ENCODE data around the gene RNF130. TPM values are rescaled to one million over a fixed set of nuclear protein-coding genes. Genes with fewer than 3 reads are reported as not detected.

The RNF130 gene
- total and polyA plus RNA-seq, 9 donors: 54.7 to 120 (median 67.1) TPM

DNA sequence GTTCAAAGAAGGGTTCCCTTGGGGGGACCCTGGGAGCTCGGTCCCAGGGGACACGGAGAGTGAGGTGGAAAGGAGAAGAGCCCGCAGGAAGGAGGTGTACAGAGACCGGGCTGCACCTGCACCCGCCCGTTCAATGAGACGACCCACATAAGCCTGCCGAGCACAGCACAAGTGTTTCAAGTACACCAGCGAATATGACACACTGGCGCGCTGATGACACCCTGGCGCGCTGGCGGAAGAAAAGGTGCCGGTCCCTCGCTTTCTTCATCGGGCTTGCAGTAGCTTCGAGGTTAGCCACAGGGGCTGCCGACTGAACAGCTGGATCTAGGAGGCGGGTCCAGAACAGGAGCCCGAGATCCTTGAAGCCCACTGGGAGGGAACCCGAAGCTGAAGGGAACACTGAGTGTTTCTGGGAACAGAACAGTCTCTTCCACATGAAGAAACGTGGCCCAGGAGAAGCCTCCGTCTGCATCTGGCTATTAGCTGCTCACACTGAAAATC, 165.2 kb downstream of the RNF130 start:
- H3K9me3 ChIP-seq: no peaks in the 10 kb centered on the region
- H3K36me3 ChIP-seq: no peaks in the 10 kb centered on the region
- H3K4me3 ChIP-seq: no peak overlapping the region
- H3K27ac ChIP-seq: peak overlapping the region; percentile 60 to 65
- intact Hi-C loops (cut with DNase I): loop anchor here in 3 of 4 donors (10.0 kb wide), 5 partner anchors 82 to 168 kb away; partner anchors contain the start of genes RNF130 (in 2 of the 3), LTC4S (in 1 of the 3), MGAT4B (in 1 of the 3) and SQSTM1 (in 1 of the 3)
- DNase-seq: no peak
- H3K4me1 ChIP-seq (ENCODE audit: insufficient read depth): peaks cover 12% of the 10 kb centered on the region
- WGBS, 3 donors: 72 to 75% (median 73%) methylated on average over 24 of the region's 24 CpGs
- H3K27me3 ChIP-seq: no peaks in the 10 kb centered on the region
- TF ChIP-seq POLR2A (IDR thresholded peaks at IDR 0.05) (no peak), EP300 (IDR thresholded peaks at IDR 0.05) (no peak)
- TF ChIP-seq, protein P1, sequence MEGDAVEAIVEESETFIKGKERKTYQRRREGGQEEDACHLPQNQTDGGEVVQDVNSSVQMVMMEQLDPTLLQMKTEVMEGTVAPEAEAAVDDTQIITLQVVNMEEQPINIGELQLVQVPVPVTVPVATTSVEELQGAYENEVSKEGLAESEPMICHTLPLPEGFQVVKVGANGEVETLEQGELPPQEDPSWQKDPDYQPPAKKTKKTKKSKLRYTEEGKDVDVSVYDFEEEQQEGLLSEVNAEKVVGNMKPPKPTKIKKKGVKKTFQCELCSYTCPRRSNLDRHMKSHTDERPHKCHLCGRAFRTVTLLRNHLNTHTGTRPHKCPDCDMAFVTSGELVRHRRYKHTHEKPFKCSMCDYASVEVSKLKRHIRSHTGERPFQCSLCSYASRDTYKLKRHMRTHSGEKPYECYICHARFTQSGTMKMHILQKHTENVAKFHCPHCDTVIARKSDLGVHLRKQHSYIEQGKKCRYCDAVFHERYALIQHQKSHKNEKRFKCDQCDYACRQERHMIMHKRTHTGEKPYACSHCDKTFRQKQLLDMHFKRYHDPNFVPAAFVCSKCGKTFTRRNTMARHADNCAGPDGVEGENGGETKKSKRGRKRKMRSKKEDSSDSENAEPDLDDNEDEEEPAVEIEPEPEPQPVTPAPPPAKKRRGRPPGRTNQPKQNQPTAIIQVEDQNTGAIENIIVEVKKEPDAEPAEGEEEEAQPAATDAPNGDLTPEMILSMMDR (IDR thresholded peaks at IDR 0.05): no peak

DNA sequence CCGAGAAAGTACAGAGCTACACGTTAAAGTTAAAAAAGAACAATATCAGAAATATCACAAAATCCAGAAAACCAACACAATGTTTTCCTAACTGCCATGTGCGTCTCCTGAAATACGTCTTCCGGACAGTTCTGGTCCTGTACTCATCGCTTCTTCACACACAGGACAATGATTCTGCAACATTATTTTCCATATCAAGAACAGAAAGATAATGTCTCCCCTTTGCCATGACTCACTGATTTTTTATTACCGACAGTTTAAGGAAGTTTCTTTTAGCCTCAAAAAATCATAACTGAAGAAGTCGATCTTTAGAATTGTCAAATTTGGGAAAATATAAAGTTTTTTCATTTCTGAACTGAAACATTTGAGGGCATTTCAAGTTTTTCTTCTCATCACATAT, 166.4 kb downstream of the RNF130 start:
- Histone ChIP-seq H3K4me1 (ENCODE audit: insufficient read depth) (peaks cover 15% of the 10 kb centered on the region), H3K27me3 (no peaks in the 10 kb centered on the region), H3K9me3 (no peaks in the 10 kb centered on the region), H3K27ac (no peak overlapping the region), H3K36me3 (no peaks in the 10 kb centered on the region), H3K4me3 (no peak overlapping the region)
- DNase-seq: no peak
- intact Hi-C loops (cut with DNase I): loop anchor here in 3 of 4 donors (10.0 kb wide), 5 partner anchors 80 to 170 kb away; partner anchors contain the start of genes RNF130 (in 2 of the 3), LTC4S (in 1 of the 3), MGAT4B (in 1 of the 3) and SQSTM1 (in 1 of the 3)
- 80 to 84% (median 82%) methylated on average over 8 of the region's 8 CpGs for WGBS, 3 donors
- TF ChIP-seq, protein P1 (IDR thresholded peaks at IDR 0.05): no peak
- TF ChIP-seq POLR2A (IDR thresholded peaks at IDR 0.05): no peak
- no peak for TF ChIP-seq EP300 (IDR thresholded peaks at IDR 0.05)

MicroRNAs within 50 kb of the gene (microRNA counts, 767-probe panel; counts per million panel counts)
- 530 counts per million, percentile 78 among the panel's probes with 10 or more counts for microRNA hsa-miR-340-5p

Small RNA genes within 50 kb of the gene (microRNA-seq; reads per million reads assigned to microRNA genes)
- gene MIR340: 28.5 to 143 (median 75.7) reads per million in 3 donors

Small RNA genes within 50 kb of the gene (small RNA-seq; reads per million reads assigned to genes)
- 17.7 reads per million, percentile 86 among the genes with 10 or more reads in this experiment for gene MIR340

Other genes starting within 250 kb of the RNF130 start
- gene MRNIP, start 212.9 kb downstream of the RNF130 start, total RNA-seq: 10 to 100 TPM; 46.2 to 61.1 (median 50.3) TPM
- gene MRNIP, start 212.9 kb downstream of the RNF130 start, polyA plus RNA-seq: 10 to 100 TPM; 26.9 to 59.3 TPM
- 100 to 1,000 TPM in 2 of 7 donors, 10 to 100 TPM in 5; 48.3 to 121 (median 87.8) TPM for gene TBC1D9B, start 163.9 kb downstream of the RNF130 start, total RNA-seq
- 10 to 100 TPM; 66.2 to 67.4 TPM for gene TBC1D9B, start 163.9 kb downstream of the RNF130 start, polyA plus RNA-seq
- under 1 TPM in 5 of 7 donors, not detected in 2; 0.22 to 0.57 (median 0.38) TPM for gene RASGEF1C, start 137.5 kb upstream of the RNF130 start, total RNA-seq
- under 1 TPM; 0.13 to 0.97 TPM for gene RASGEF1C, start 137.5 kb upstream of the RNF130 start, polyA plus RNA-seq
- gene MAPK9, start 220.3 kb upstream of the RNF130 start, total RNA-seq: 10 to 100 TPM; 25.6 to 35.9 (median 33.4) TPM
- 10 to 100 TPM; 12.8 to 28.8 TPM for gene MAPK9, start 220.3 kb upstream of the RNF130 start, polyA plus RNA-seq